NCI-H1436 (cell line): ENCODE results near the gene FUBP3.
"Not testable (repeated sequence)": the region's sequence is repeated elsewhere in the genome, so short reads cannot be mapped to it uniquely, and the experiment has no call there.

Experiments
- DNase-seq: peaks from one replicate; lab custom pipeline; 2025; lab: John Stamatoyannopoulos, UW

The FUBP3 gene

DNA sequence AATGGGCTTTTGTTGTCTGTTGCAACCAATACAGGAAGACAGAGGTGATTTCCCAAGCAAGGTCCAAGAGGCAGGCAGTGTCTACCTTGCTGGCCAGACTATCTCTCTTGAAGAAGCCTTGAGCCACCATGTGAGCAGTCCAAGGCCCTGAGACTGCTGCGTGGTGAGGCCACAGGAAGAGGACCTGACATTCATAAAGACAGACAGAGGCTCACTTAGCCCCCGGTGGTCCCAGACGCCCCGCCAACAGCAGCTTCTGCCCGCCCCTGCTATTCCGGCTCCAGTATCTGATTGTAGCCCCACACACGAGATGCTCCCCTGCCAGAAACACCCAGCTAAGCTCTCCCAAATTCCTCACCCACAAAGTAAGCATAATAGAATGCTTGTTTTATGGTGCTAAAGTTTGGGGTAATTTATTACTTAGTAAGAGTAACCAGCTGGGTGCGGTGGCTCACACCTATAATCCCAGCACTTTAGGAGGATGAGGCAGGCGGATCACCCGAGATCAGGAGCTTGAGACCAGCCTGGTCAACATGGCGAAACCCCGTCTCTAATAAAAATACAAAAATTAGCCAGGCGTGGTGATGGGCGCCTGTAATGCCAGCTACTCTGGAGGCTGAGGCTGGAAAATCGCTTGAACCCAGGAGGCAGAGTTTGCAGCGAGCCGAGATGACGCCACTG, 22.8 kb upstream of the FUBP3 start:
- DNase-seq: no peak

DNA sequence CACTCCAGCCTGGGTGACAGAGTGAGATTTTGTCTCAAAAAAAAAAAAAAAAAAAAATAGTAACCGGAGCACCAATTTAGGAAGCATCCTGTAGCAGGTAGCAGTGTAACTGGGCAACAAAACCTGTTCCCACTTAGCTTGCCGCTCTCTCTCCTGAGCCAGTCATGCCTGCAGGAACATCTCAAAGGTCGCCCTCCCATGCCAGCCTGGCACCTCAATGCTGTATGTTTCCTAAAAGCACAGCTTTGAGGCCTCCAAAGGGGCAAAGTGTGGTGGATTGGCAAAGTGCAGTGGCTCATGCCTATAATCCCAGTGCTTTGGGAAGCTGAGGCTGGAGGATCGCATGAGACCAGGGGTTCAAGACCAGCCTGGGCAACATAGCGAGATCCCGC, 22.3 kb upstream of the FUBP3 start:
- no peak for DNase-seq

DNA sequence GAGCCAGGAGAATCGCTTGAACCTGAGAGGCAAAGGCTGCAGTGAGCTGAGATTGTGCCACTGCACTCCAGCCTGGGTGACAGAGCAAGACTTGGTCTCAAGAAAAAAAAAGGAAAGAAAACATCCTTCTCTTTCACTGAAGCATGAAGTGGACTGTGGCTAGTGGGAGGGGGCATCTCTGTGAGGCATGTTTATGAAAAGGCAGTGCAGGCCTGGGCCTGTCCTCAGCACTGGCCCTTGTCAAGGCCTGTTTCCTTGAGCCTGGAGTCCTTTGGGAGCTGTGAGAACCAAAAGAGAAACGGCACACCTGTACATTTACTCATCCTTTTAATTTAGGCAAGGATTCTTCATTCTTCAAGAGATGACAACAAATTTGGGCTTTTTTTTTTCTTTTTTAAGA, 18.3 kb upstream of the FUBP3 start:
- DNase-seq: peak; percentile 31

DNA sequence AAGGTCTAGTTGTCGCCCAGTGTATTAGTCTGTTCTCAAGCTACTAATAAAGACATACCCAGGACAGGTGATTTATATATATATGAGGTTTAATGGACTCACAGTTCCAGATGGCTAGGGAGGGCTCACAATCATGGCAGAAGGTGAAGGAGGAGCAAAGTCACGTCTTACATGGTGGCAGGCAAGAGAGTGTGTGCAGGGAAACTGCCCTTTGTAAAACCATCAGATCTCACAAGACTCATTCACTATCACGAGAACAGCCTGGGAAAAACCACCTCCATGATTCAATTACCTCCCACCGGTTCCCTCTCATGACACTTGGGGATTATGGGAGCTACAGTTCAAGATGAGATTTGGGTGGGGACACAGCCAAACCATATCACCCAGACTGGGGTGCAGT, 16.9 kb upstream of the FUBP3 start:
- not testable (repeated sequence) for DNase-seq

DNA sequence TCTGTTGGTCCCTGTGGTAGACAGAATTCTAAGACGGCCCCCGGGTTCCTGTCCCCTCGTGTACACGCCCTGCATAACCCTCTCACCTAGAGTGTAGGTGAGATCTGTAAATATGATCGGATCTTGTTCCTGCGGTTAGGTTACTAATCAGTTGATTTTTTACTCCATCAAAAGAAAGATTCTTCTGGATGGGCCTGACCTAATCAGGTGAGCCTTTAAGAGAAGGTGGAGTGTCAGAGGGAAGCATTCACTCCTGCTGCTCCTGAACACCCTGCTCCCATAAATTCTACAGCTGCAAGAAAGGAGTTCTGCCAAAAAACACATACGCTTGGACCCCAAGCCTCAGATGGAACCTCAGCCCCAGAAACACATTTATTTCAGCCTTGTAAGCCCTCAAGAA, 15.6 kb upstream of the FUBP3 start:
- DNase-seq: no peak

DNA sequence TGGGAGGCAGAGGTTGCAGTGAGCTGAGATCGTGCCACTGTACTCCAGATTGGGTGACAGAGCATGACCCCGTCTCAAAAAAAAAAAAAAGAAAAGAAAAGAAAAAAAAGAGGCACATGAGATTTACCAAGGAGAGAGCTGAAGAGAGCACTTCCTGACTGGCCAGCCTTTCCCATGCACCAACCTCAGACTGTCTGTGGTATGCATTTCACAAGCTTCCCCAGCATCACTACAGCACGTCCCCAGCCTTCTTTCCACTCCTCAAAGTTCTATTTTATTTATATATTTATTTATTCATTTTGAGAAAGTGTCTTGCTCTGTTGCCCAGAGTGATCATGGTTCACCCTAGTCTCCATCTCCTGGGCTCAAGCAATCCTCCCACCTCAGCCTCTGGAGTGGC, 13.6 kb upstream of the FUBP3 start:
- no peak for DNase-seq

DNA sequence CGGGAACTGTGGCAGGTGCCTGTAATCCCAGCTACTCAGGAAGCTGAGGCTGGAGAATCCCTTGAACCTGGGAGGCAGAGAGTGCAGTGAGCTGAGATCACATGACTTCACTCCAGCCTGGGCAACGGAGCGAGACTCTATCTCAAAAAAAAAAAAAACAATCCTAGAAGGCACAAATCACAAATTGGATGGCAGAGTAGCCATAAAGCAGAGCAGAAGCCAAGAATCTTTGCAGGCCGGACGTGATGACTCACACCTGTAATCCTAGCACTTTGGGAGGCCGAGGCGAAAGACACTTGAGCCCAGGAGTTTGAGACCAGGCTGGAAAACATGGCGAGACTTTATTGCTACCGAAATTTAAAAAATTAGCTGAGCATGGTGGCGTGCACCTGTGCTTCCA, 9.2 kb upstream of the FUBP3 start:
- DNase-seq: no peak

DNA sequence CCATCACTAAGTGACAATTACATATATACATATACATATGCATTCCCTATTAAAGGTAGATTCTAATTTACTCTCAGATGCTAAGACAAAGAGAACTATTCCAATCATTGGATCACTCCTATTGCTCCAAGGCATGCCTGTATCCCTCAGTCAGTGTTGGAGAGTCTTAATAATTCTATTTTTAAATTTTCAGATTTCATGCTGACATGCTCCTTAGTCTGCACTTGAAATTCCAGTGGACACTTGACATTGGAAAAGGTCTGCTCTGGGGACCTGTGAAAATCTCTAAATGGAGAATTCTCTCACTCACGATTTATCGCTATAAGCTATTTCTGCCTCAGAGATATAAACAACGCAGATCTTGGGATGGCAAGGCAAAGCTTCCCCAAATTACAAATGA, 3.9 kb upstream of the FUBP3 start:
- no peak for DNase-seq

DNA sequence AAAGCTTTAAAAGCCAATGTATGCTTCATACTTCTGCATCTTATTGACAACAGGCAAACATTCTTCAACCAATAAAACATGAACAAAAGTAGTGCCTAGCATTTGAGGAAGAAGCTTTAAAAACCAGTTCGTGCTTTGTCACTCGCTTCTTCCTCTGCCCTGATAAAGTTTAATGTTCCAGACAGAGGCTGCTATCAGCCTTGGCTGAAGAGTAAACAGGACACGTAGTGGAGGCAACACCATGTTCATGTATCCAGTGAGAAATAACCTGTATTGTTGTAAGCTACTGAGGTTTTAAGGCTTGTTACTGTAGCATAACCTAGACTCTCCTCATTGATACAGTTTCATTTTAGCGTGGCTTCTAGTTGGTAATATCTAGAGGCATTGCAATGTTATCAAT, 3.2 kb upstream of the FUBP3 start:
- DNase-seq: no peak

DNA sequence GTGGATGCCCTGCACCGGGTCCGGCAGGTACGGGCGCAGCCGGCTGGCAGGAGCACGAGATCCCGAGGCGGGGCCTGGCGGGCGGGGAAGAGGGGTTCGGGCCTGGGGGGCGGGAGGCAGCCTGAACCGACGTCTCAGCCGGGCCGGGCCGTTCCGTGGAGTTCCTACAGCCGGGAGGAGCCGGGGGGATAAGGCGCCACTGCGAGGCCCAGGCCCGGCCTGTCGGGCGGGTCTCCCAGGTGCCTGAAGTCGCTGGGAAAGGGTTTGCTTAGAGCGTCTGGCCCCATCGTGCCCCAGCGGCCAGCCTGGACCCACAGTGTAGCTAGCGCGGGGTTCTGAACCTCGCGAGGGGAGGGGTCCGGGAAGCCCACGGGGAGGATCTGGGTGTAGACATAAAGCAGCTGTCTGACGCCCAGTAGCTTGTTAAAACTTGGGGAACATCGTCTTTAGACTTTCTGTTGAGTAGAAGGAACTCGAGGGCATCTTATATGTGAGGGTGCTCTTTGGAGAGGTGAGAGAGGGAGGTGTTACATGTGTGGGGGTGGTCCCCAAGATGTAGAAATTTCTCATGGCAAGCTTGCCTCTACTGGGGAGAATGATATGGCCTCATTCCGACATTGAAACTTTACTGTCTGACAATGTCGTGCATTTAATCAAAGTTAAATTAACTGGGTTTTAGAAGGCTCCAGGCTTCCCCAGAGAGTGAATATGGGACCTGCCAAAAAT, 524 bp downstream of the FUBP3 start:
- no peak for DNase-seq

DNA sequence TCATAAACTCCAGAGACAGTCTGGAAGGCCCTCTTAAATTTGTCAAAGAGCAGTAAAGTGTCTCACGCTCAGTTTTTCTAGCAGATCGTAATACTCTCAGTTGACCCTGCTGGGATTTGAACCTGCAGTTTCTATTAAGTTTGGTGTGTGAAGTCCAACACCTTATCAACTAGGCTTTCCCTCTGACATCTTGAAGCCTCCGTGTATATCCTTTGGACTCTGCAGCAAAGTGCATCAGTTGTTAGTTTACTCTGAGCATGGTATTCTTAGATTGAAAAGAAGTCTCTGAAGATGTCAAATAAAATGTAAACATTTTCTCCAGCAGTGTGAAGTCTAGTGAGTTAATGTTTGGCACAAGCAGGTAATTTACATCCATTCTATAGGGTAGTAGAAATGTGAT, 2.4 kb downstream of the FUBP3 start:
- no peak for DNase-seq

DNA sequence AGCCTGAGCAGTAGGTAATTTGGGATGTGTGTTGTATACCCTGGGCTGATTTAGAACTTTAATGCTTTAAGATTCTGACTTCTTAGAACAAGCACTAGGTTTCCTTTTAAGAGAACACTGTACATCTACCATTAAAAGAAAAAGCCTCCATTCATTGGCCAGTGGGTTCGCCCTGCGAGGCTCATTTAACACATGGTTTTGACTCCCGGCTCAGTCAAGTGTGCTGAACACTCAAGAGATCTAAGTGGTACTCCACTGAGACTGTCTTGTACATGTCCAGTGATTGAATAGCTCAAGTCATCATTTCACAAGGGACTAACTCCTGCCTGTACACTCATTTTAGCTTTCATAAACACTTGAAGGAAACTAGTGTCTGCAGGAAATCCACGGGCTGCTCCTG, 3.9 kb downstream of the FUBP3 start:
- DNase-seq: no peak

DNA sequence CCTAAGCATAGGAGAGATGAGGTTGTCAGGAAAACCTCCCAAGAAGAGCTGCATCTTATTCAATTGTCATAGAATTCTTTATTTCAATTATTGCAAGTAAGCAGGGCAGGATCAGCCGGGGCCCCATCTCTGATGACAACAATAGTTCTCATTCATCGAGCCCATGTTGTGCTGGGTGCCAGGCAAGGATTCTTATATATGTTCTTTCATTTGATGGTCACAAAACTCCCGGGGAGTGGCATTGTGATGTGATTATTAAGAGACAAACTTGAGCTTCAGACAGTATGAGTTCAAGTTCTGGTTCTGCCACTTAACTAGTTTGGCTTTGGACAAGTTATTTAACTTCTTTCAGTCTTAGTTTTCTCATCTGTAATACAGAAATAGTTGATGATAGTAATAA, 8.5 kb downstream of the FUBP3 start:
- no peak for DNase-seq

DNA sequence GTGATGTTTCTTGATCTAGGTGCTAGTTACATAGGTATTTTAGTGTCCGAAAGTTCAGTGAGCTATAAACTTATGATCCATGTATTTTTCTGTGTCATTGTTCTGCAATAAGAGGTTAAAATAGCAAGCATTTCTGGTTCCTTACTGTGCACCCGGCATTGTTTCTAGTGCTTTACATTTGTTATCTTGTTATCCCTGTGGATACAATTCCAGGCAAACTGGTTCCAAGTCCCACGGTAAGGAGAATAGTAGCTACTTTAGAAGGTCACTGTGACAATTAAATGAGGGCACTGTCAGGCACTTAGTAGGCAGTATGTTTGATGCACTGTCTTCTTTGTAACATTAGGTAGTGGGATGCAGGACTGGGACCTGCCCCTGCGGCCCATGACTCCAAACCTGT, 9.0 kb downstream of the FUBP3 start:
- DNase-seq: no peak

DNA sequence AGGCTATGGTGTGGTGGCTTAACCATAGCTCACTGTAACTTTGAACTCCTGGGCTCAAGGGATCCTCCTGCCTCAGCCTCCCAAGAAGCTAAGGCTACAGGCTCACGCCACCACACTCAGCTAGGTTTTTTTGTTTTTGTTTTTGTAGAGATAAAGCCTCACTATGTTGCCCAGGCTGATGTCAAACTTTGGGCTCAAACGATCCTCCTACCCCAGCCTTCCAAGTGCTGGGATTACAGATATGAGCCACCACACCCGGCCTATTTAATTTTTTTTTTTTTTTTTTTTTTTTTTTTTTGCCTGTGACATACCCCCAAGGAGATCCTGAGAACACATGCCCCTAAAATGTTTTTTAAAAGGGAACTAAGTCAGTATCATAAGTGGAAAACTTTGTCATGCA, 10.4 kb downstream of the FUBP3 start:
- DNase-seq: no peak

DNA sequence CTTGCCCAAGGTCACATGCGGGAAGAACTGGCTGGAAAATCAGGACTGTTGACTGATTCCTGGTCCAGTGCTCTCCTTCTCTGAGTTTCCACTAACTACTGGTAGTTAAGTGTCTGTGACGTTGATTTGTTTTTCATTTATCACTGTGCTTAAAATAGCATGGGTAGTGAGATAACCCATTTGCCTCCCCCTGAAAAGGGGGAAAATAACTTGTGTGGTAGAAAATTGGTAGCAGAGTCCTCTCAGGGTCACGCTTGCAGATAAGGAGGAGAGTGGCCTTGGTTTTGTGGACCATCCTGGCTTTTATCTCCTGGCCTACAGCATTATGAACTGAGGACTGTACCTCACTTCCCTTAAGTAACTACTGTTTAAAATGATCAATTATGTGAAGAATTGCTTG, 10.9 kb downstream of the FUBP3 start:
- no peak for DNase-seq

DNA sequence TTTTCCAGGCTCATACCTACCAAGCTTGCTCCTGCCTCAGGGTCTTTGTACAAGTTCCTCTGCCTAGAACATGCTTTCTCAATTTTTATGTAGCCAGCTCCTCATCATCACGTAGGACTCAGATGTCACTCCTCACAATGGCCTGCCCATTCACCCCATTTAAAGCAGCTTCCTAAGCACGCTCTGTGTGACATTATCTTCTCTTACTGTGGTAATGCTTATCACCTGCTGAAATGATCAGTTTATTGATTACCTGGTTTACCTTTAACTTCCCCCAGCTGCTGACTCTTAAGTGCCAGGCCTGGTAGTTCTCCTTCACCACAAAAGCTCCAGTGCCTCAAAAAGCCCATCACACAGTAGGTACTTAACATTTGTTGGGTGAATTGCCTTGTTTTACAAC, 13.6 kb downstream of the FUBP3 start:
- DNase-seq: no peak

DNA sequence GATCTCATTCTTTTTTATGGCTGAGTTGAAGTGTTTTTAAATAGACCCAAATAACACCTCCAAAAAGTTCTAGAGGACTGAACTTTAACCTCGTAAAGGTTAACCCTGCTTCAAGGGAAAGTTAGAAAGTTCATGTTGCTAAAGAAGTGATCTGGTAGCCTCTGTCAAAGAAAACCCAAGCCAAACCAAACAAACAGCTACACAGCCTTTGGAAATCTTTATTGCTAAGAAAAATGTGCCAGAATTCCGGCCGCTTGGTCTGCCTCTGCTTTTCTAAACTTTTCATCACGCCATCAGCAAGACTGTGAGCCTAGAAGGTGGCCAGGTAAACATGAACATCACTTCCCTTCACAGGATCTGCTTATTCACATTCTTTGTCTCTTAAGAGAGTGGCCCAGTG, 17.9 kb downstream of the FUBP3 start:
- no peak for DNase-seq

DNA sequence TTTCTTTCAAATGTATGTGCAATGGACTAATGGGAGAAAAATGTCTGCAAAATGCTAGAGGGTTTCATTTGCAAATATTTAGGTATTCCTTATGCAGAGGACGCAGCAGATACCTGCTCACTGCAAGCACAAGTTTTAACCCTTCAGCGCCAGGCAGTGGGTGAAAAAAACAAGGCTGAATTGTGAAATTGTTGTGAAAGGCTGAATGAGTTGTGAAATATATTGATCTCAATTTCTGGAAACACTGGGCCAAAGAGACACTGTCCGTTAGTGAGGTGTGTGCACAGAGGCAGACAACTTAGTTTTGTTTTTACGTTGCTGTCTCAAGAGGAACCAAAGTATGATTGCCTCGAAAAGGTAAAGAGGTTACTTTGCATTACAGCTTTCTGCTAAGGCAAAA, 18.8 kb downstream of the FUBP3 start:
- no peak for DNase-seq

DNA sequence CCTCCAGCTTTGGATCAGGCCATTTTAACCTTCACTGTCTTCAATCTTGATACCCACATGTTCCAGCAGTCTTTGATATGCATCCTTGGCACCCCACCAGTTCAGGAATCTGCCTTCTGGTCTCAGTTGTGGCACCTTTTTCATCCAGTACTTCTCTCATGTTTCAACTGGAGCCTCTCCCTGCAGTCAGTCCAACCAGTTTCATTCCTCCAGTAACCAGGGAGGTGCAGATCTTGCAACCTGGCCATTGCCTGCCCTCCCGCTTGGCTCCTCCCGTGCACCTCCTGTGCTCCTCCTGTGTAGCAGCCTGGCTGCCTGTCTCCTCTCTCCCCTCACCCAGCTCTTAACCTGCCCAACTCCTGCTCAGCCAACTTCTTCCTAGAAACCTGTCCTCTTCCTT, 20.2 kb downstream of the FUBP3 start:
- DNase-seq: no peak

DNA sequence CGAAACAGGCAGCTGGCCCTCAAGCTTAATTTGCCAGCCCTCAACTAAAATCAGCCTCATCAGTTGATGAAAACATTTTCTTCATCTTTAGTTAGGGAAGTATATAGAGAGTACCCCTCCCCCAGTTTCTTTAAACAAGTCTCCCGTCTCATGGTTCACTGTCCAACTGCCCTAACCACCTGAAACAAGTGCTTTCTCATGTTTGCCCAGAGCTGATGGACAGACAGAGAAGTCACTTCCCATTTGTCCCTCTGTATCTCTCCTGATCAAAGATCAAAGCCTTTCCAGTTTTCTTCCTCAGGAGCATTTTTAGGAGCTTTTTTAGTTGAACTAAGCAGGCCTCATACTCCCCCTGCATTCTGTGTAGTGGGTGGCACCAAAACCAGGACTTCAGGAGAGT, 21.7 kb downstream of the FUBP3 start:
- DNase-seq: no peak

DNA sequence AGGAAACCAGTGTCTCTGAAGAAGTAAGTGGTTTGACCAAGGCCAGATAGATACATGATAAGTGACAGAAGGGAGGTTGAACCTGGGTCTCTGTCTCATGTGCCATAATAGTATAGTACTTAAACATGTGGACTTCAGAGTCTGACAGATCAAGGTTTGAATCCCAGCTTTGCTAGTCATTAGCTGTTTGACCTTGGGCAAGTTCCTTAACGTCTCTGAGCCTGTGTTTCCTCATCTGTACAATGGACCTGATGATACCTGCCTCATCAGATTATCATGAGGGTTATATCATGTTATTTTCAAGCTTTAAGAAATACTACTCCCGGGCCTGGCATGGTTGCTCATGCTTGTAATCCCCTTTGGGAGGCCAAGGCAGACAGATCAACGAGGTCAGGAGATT, 24.9 kb downstream of the FUBP3 start:
- DNase-seq: no peak

DNA sequence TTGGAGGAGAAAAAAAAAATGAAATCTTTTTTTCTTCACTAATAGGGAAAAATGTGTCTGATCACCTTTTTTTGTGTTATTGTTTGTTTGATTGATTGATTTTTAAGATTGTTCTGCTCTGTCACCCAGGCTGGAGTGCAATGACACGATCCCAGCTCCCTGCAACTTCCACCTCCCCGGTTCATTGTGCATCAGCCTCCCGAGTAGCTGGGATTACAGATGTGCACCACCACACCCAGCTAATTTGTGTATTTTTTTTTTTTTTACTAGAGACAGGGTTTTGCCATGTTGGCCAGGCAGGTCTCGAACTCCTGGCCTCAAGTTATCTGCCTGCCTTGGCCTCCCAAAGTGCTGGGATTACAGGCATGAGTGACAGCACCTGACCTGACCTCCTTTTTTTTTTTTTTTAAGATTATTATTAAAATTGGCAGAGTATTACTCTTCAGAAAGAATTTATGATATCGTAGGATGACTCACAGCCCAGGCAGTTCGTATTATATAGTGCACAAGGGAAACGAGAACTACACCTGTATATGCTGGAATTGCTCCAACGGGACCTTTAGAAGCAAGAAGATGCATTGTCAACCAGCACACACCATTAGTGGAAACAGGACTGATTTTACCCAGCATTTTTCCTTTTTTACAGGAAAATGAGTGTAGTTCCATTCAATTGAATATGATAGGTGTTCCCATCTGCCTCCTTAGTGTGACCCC, 27.7 kb downstream of the FUBP3 start:
- DNase-seq: no peak
